Measurements from ENCODE around the gene HEXIM1.
A peak's percentile ranks its signal among the peaks of the same experiment; 100 is the strongest.
"Not testable (repeated sequence)": the region's sequence is repeated elsewhere in the genome, so short reads cannot be mapped to it uniquely, and the experiment has no call there.

Gene HEXIM1

GRCh38 chr17:45117848-45118646 lies 30.2 kb upstream of the HEXIM1 start:
- DNase-seq (ENCODE audit: insufficient read length, low spot score), result no peak
- FAIRE-seq, result no peak

GRCh38 chr17:45118691-45119090 lies 29.6 kb upstream of the HEXIM1 start:
- no peak for FAIRE-seq
- DNase-seq (ENCODE audit: insufficient read length, low spot score), result no peak
- TF ChIP-seq PAX5 (IDR thresholded peaks at IDR 0.05; ENCODE audit: insufficient read depth, low read length, severe bottlenecking) (no peak), POLR2A (IDR thresholded peaks at IDR 0.05; ENCODE audit: low read depth, low read length) (no peak), POU2F2 (IDR thresholded peaks at IDR 0.05; ENCODE audit: low read depth, low read length) (no peak), TAF1 (IDR thresholded peaks at IDR 0.05; ENCODE audit: low read depth, low read length) (no peak), POLR2AphosphoS5 (IDR thresholded peaks at IDR 0.05; ENCODE audit: low read depth, low read length) (no peak), SPI1 (IDR thresholded peaks at IDR 0.05; ENCODE audit: low read depth, low read length) (no peak)

More at GRCh38 chr17:45117848-45118646, 30.2 kb upstream of the HEXIM1 start:
- TF ChIP-seq POLR2AphosphoS5 (IDR thresholded peaks at IDR 0.05; ENCODE audit: low read depth, low read length), result no peak

DNA sequence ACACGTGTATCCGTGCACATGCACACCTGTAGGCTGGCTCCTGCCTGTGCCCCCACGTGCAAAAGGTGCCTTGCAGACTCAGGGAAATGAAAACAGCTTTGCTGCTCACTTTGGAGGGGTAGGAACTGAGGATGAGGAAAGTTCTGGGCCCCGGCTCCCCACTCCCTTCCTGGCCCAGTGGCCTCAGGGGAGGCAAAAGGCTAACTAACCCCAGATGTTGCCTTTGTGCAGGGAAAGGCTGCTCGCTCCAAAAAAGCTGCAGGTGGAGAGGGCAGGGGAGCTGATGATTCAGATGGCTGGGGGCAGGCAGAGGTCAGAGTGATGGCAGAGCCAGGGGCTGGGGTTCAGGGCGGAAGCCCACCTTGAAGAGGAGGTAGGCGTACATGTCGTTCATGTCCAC lies 28.3 kb upstream of the HEXIM1 start:
- TF ChIP-seq POLR2AphosphoS5 (IDR thresholded peaks at IDR 0.05; ENCODE audit: low read depth, low read length), result no peak
- TF ChIP-seq PAX5 (IDR thresholded peaks at IDR 0.05; ENCODE audit: insufficient read depth, low read length, severe bottlenecking), result no peak
- no peak for TF ChIP-seq SPI1 (IDR thresholded peaks at IDR 0.05; ENCODE audit: low read depth, low read length)
- TF ChIP-seq TAF1 (IDR thresholded peaks at IDR 0.05; ENCODE audit: low read depth, low read length), result no peak
- no peak for TF ChIP-seq POU2F2 (IDR thresholded peaks at IDR 0.05; ENCODE audit: low read depth, low read length)
- no peak for TF ChIP-seq POLR2A (IDR thresholded peaks at IDR 0.05; ENCODE audit: low read depth, low read length)
- FAIRE-seq (no peak), DNase-seq (ENCODE audit: insufficient read length, low spot score) (no peak)

GRCh38 chr17:45120558-45120957 lies 27.7 kb upstream of the HEXIM1 start:
- no peak for DNase-seq (ENCODE audit: insufficient read length, low spot score)
- no peak for FAIRE-seq
- TF ChIP-seq POLR2AphosphoS5 (IDR thresholded peaks at IDR 0.05; ENCODE audit: low read depth, low read length) (no peak), POU2F2 (IDR thresholded peaks at IDR 0.05; ENCODE audit: low read depth, low read length) (no peak), TAF1 (IDR thresholded peaks at IDR 0.05; ENCODE audit: low read depth, low read length) (no peak), PAX5 (IDR thresholded peaks at IDR 0.05; ENCODE audit: insufficient read depth, low read length, severe bottlenecking) (no peak), POLR2A (IDR thresholded peaks at IDR 0.05; ENCODE audit: low read depth, low read length) (no peak), SPI1 (IDR thresholded peaks at IDR 0.05; ENCODE audit: low read depth, low read length) (no peak)

GRCh38 chr17:45121055-45121454 lies 27.2 kb upstream of the HEXIM1 start:
- TF ChIP-seq TAF1 (IDR thresholded peaks at IDR 0.05; ENCODE audit: low read depth, low read length) (no peak), SPI1 (IDR thresholded peaks at IDR 0.05; ENCODE audit: low read depth, low read length) (no peak), PAX5 (IDR thresholded peaks at IDR 0.05; ENCODE audit: insufficient read depth, low read length, severe bottlenecking) (no peak), POU2F2 (IDR thresholded peaks at IDR 0.05; ENCODE audit: low read depth, low read length) (no peak), POLR2A (IDR thresholded peaks at IDR 0.05; ENCODE audit: low read depth, low read length) (no peak), POLR2AphosphoS5 (IDR thresholded peaks at IDR 0.05; ENCODE audit: low read depth, low read length) (no peak)
- no peak for FAIRE-seq
- DNase-seq (ENCODE audit: insufficient read length, low spot score), result no peak

DNA sequence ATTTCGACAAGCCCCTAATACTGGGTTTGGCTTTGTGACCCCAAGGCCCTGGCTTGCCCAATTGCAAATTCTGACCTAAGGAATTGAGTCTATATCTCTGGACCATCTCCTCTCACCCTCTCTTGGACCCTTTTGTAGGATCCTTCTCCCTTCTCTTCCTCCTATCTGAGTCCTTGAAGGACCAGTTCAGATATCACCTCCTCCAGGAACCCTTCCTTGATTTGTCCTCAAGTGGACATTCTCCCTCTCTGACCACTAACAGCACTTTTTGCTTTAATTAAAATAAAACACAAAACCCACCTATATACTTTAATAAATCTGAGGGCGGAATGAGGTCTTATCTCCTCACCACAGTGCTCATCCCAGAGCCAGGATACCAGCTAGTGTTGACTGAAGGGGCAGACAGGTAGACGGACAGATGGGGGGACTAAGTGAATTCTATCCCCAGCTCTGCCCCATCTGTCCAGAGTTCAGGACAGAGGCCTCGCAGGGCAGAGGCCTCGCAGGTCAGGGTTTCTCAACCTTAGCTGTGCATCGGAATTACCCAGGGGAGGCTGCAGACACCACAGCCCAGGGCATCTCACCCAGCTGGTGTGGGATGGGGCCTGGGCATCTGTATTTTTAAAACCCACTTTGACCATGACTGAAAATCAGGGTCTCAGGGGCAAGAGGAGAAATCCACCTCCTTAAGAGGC lies 25.1 kb upstream of the HEXIM1 start:
- DNase-seq (ENCODE audit: insufficient read length, low spot score), result no peak
- no peak for TF ChIP-seq TAF1 (IDR thresholded peaks at IDR 0.05; ENCODE audit: low read depth, low read length)
- no peak for FAIRE-seq

GRCh38 chr17:45123930-45124796 lies 24.1 kb upstream of the HEXIM1 start:
- DNase-seq (ENCODE audit: insufficient read length, low spot score), result no peak
- peak; percentile 64 for FAIRE-seq
- TF ChIP-seq POLR2A (IDR thresholded peaks at IDR 0.05; ENCODE audit: low read depth, low read length), result no peak
- TF ChIP-seq POLR2AphosphoS5 (IDR thresholded peaks at IDR 0.05; ENCODE audit: low read depth, low read length), result no peak
- TF ChIP-seq TAF1 (IDR thresholded peaks at IDR 0.05; ENCODE audit: low read depth, low read length), result no peak
- no peak for TF ChIP-seq POU2F2 (IDR thresholded peaks at IDR 0.05; ENCODE audit: low read depth, low read length)
- no peak for TF ChIP-seq SPI1 (IDR thresholded peaks at IDR 0.05; ENCODE audit: low read depth, low read length)
- TF ChIP-seq PAX5 (IDR thresholded peaks at IDR 0.05; ENCODE audit: insufficient read depth, low read length, severe bottlenecking), result no peak

DNA sequence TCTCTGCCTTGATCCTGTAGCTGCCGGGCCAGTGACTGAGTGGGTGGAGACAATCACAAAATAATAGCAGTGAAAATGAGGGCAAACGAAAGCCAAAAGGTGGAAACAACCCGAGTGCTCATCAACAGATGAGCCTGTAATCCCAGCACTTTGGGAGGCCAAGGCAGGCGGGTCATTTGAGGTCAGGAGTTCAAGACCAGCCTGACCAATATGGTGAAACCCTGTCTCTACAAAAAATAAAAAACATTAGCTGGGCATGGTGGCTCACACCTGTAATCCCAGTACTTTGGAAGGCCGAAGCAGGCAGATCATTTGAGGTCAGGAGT lies 23.5 kb upstream of the HEXIM1 start:
- not testable (repeated sequence) for DNase-seq (ENCODE audit: insufficient read length, low spot score); FAIRE-seq

DNA sequence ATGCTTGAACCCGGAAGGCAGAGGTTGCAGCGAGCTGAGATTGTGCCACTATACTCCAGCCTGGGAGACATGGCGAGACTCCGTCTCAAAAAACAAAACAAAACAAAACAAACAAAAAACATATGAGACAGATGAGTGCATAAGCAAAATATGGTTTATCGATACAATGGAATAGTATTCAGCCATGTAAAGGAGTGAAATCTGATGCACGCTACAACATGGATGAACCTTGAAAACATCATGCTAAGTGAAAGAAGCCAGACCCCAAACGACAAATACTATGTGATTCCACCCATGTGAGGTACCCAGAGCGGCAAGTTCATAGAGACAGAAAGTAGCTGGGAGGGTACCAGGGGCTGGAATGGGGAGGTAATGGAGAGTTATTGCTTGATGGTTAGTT lies 22.8 kb upstream of the HEXIM1 start:
- no peak for FAIRE-seq
- no peak for DNase-seq (ENCODE audit: insufficient read length, low spot score)
- TF ChIP-seq SPI1 (IDR thresholded peaks at IDR 0.05; ENCODE audit: low read depth, low read length) (no peak), POLR2A (IDR thresholded peaks at IDR 0.05; ENCODE audit: low read depth, low read length) (no peak), TAF1 (IDR thresholded peaks at IDR 0.05; ENCODE audit: low read depth, low read length) (no peak), POLR2AphosphoS5 (IDR thresholded peaks at IDR 0.05; ENCODE audit: low read depth, low read length) (no peak), PAX5 (IDR thresholded peaks at IDR 0.05; ENCODE audit: insufficient read depth, low read length, severe bottlenecking) (no peak), POU2F2 (IDR thresholded peaks at IDR 0.05; ENCODE audit: low read depth, low read length) (no peak)

GRCh38 chr17:45127207-45127547 lies 21.1 kb upstream of the HEXIM1 start:
- DNase-seq (ENCODE audit: insufficient read length, low spot score) (no peak), FAIRE-seq (no peak)
- no peak for TF ChIP-seq SPI1 (IDR thresholded peaks at IDR 0.05; ENCODE audit: low read depth, low read length)
- no peak for TF ChIP-seq TAF1 (IDR thresholded peaks at IDR 0.05; ENCODE audit: low read depth, low read length)
- TF ChIP-seq PAX5 (IDR thresholded peaks at IDR 0.05; ENCODE audit: insufficient read depth, low read length, severe bottlenecking), result no peak
- no peak for TF ChIP-seq POLR2AphosphoS5 (IDR thresholded peaks at IDR 0.05; ENCODE audit: low read depth, low read length)
- TF ChIP-seq POU2F2 (IDR thresholded peaks at IDR 0.05; ENCODE audit: low read depth, low read length), result no peak
- TF ChIP-seq POLR2A (IDR thresholded peaks at IDR 0.05; ENCODE audit: low read depth, low read length), result no peak

Measured in GM12891 (cell line).